DND-41 (cell line): ENCODE data around the gene DCLK1.

Source experiments
- ATAC-seq: fragments of 200-7000 bp; cut with Tn5 transposase; 3 replicates; pipeline ENCODE4 v1.9.1; 2021; ENCODE audit warnings: low read depth; ENCODE audit not compliant: insufficient read depth
- DNase-seq: peaks from one replicate; pipeline ENCODE4 v3.0.0-alpha.2; 2020
- H2AFZ ChIP-seq: 2 replicates; pipeline ENCODE4 v1.6.0; 2012; ENCODE audit warnings: low read depth, low read length
- H3K27ac ChIP-seq: 2 replicates; pipeline ENCODE4 v1.5.1; 2012; ENCODE audit warnings: low read length, inconsistent platforms
- H3K27me3 ChIP-seq: fragments of 200-600 bp; sonication (generic); 2 replicates; pipeline ENCODE4 v1.6.0; 2012; ENCODE audit warnings: low read length, mild to moderate bottlenecking, inconsistent platforms; ENCODE audit not compliant: insufficient read depth, poor library complexity
- H3K36me3 ChIP-seq: 2 replicates; pipeline ENCODE4 v1.5.1; 2012; ENCODE audit warnings: low read length, inconsistent platforms; ENCODE audit not compliant: insufficient read depth
- H3K4me1 ChIP-seq: 2 replicates; pipeline ENCODE4 v1.5.1; 2012; ENCODE audit warnings: mild to moderate bottlenecking, low read length; ENCODE audit not compliant: insufficient read depth
- H3K4me2 ChIP-seq: 2 replicates; pipeline ENCODE4 v1.6.0; 2012; ENCODE audit warnings: mild to moderate bottlenecking, moderate library complexity, low read length, inconsistent platforms; ENCODE audit not compliant: insufficient read depth
- H3K4me3 ChIP-seq, 2 experiments: fragments of 200-600 bp in 1 of 2; shearing (Covaris generic) in 1 of 2; 2 replicates each; pipeline ENCODE4 v1.5.1; 2012 to 2016; ENCODE audit warnings: inconsistent platforms in 2 of 2, low read length in 2 of 2, mild to moderate bottlenecking in 2 of 2, low read depth in 1 of 2, moderate library complexity in 1 of 2
- H3K79me2 ChIP-seq: 2 replicates; pipeline ENCODE4 v1.6.0; 2012; ENCODE audit warnings: low read length, inconsistent platforms; ENCODE audit not compliant: insufficient read depth
- H3K9ac ChIP-seq: 2 replicates; pipeline ENCODE4 v1.6.0; 2012; ENCODE audit warnings: low read depth, mild to moderate bottlenecking, inconsistent platforms, low read length, moderate library complexity
- H3K9me3 ChIP-seq: 2 replicates; pipeline ENCODE4 v1.5.1; 2012; ENCODE audit warnings: low read length, moderate library complexity, mild to moderate bottlenecking, inconsistent platforms; ENCODE audit not compliant: insufficient read depth, severe bottlenecking
- H4K20me1 ChIP-seq: 2 replicates; pipeline ENCODE4 v1.6.0; 2012; ENCODE audit warnings: low read length; ENCODE audit not compliant: insufficient read depth
- CTCF ChIP-seq: IDR thresholded peaks from 2 replicates; pipeline ENCODE4 v1.5.1; 2012; ENCODE audit warnings: borderline replicate concordance, low read length, moderate library complexity, mild to moderate bottlenecking; ENCODE audit not compliant: poor library complexity, severe bottlenecking; ENCODE audit errors: extremely low read depth
- EZH2 ChIP-seq: IDR thresholded peaks from 3 replicates; pipeline ENCODE4 v1.6.1; 2012; ENCODE audit warnings: borderline replicate concordance, low read depth, mild to moderate bottlenecking, moderate library complexity, low read length, inconsistent platforms; ENCODE audit not compliant: severe bottlenecking

DCLK1 gene

GRCh38 chr13:36082396-36082795 lies 48.8 kb downstream of the DCLK1 start:
- Histone ChIP-seq H2AFZ (no peak overlapping the region), H3K27ac (no peak overlapping the region), H3K27me3 (no peaks in the 10 kb centered on the region), H3K4me2 (no peak overlapping the region), H3K4me1 (no peaks in the 10 kb centered on the region), H3K4me3 (no peak overlapping the region), H3K79me2 (no peaks in the 10 kb centered on the region), H3K36me3 (no peaks in the 10 kb centered on the region), H4K20me1 (no peaks in the 10 kb centered on the region), H3K9ac (no peak overlapping the region), H3K9me3 (no peaks in the 10 kb centered on the region)
- TF ChIP-seq CTCF (no peak), EZH2 (no peak)
- ATAC-seq (no peak), DNase-seq (no peak)

GRCh38 chr13:36076211-36076610 lies 55.0 kb downstream of the DCLK1 start:
- Histone ChIP-seq H3K27ac (no peak overlapping the region), H3K9ac (no peak overlapping the region), H3K27me3 (no peaks in the 10 kb centered on the region), H3K4me3 (no peak overlapping the region), H3K36me3 (no peaks in the 10 kb centered on the region), H3K4me2 (no peak overlapping the region), H2AFZ (no peak overlapping the region), H4K20me1 (no peaks in the 10 kb centered on the region), H3K9me3 (no peaks in the 10 kb centered on the region), H3K79me2 (no peaks in the 10 kb centered on the region), H3K4me1 (no peaks in the 10 kb centered on the region)
- ATAC-seq (no peak), DNase-seq (no peak)
- TF ChIP-seq EZH2 (no peak), CTCF (no peak)

GRCh38 chr13:36074659-36075058 lies 56.5 kb downstream of the DCLK1 start:
- TF ChIP-seq CTCF (no peak), EZH2 (no peak)

More at GRCh38 chr13:36074659-36075058, 56.5 kb downstream of the DCLK1 start:
- DNase-seq (no peak), ATAC-seq (no peak)
- Histone ChIP-seq H3K79me2 (no peaks in the 10 kb centered on the region), H3K4me3 (no peak overlapping the region), H3K9ac (no peak overlapping the region), H3K4me1 (no peaks in the 10 kb centered on the region), H3K27me3 (no peaks in the 10 kb centered on the region), H3K36me3 (no peaks in the 10 kb centered on the region), H4K20me1 (no peaks in the 10 kb centered on the region), H2AFZ (no peak overlapping the region), H3K9me3 (no peaks in the 10 kb centered on the region), H3K27ac (no peak overlapping the region), H3K4me2 (no peak overlapping the region)
